ENCODE data around the gene DNAH7. TPM values are rescaled to one million over a fixed set of nuclear protein-coding genes. Genes with fewer than 3 reads are reported as not detected.
A peak's percentile ranks its signal among the peaks of the same experiment; 100 is the strongest.

DNAH7 gene
- total RNA-seq, 1 donor from 2014 or later, result 2.0 TPM

DNA sequence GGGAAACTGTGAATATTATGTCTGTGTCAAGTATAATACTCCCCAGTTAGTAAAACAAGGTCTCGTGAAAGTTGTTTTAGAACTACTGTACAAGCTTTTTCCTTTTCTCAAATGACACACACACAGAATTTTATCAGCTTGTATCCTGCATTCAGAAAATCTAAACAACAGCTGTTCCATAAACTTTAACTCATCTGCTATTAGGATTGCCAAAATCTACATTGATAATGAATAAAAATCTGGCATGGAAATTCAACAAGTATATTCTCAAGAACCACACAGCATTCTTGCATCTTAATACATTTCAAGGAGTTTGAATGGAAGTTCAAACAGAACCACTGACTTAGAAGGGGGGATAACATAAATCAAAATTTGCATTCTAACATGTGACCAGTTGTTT is 260.4 kb downstream of the DNAH7 start:
- peak; percentile 6 for DNase-seq

DNA sequence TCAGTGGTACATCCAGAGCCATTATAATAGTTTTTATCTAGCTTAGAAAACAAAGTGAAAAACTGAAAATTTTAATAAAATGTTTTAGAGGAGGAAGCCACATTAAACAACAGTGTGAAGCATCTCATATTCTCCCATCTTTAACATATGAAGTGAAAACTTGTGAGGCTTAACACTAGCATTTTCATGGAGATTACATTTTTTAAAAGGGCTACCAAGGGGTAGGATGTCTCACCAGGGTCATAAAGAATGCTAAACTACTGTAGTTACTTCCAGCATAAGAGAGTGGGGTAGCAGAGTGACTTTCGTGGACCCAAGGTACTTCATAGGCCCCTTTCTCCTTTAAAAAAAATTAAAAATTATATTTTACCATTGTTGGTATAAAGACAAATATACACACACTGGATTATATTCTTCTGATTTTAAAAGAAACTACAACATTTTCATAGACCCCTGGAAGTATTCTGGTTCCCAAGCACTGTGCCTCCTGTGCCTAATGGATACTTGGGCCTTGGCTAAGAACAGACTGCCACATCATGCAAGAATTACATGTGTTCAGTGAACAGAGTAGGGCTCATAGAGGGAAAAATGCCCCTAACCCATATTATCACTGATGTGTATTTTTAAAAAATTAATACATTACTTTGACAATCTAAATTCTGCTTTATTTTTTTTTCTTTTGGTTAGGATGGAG is 263.2 kb downstream of the DNAH7 start:
- no peak for DNase-seq

DNA sequence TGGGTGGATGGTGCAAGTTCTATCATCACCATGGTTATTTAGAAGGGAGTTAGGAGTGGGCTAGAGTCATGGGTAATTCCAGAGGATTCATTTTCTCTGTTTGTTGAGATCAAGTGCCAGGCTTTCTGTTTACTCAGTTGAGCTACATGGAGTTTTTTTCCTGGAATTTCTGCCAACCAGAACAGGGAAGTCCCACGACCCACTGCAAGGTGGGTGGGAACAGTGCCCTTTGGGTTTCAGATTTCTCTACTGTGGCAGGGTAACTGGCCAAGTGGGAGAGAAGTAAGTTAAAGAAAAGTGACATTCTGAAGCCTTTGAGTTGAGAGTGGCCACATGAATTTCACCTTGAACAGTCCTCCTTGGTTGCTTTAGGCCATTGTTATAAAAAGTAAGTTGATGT is 272.8 kb downstream of the DNAH7 start:
- no peak for DNase-seq

DNA sequence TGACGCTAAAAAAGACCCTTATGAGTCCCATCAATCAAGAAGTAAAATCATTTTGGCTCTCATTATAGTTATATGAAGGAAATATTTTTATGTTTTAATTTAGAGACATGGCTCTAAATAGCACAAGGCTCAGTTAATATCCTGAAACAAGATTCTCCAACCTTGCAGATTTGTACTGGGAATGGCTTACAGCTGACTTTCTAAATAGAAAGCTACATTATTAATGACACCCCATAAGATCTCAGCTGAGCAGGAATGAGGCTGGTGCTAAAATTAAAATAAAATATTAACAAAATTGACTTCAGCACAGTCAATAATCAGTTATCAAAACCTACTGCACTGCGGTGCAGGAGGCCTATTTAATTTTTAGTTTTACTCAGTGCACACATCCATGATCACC is 274.8 kb downstream of the DNAH7 start:
- DNase-seq, result no peak

DNA sequence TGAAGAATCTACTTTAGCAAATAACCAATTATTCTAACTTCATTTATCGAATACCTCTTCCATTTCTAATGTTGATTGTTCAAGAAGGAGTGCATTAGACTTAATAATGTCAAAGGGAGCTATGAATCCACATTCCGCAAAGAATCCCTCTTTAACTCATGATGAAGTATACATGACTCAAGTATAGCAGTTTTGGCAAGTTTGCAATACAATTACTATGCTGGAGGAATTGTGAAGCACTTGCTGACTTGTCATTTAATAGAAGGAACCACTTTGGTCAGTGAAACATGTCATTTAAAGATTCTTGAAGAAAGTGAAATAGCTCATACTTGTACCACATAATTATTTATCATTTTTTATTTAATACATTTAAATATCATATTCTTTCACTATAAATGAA is 286.5 kb downstream of the DNAH7 start:
- no peak for DNase-seq

DNA sequence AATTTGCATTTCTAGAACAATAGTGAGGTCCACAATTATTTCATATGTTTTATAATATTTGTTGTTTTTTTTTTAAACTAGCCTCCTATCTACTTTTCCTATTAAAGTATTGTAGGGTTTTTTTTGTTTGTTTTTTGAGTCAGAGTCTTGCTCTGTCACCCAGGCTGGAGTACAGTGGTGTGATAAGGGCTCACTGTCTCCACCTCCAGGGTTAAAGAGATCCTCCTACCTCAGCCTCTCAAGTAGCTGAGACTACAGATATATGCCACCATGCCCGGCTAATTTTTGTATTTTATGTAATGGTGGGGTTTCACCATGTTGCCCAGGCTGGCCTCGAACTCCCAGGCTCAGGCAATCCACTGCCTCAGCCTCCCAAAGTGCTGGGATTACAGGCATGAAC is 289.1 kb downstream of the DNAH7 start:
- DNase-seq, result no peak

DNA sequence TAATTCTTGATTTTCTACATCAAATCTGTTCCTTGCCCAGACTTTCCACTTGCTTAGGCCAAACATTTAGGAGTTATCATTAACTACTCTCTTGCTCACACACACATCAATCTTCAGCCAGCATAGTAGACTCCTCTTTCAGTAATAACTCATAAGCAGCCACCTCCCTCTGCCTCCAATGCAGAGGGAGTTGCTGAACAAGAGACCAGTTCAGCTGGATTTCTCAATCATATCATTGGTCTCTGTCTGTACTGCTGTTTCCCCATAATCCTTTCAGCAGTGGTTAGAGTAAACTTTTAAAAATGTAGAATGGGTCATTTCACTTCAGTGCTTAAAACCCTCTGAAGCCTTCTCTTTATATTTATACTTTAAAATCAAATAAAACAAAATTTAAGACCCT is 298.7 kb downstream of the DNAH7 start:
- DNase-seq, result no peak

DNA sequence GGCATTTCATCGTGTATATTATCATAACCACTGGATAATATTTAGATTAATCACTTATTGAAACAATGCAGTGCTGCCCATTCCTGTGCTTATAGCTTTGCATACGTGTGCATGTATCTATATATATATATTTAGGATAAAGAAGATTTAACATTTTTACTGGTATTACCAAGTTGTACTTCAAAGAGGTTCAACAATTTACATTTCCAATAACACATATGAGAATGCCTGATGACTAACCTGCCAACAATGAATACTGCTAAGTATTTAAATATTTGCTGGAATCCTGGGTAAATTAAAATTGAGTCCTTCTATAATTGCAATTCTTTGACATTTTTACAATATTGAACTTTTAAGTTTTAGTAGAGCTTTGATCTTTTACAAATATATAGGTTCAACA is 300.2 kb downstream of the DNAH7 start:
- no peak for DNase-seq

DNA sequence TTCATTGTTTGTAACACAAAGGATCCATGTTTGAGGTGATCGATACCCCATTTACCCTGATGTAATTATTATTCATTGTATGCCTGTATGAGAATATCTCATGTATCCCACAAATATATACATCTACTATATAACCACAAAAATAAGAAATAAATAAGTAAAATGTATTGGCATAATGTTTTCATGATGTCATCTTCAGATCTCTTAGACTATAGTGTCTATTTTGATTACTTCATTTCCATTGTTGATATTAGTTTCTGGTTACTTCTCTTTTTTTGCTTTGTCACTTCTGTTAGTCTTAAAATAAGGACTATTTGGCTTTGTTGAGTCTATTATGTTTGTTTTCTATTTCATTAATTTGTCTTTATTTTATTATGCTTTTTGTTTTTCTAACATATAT is 301.9 kb downstream of the DNAH7 start:
- no peak for DNase-seq

DNA sequence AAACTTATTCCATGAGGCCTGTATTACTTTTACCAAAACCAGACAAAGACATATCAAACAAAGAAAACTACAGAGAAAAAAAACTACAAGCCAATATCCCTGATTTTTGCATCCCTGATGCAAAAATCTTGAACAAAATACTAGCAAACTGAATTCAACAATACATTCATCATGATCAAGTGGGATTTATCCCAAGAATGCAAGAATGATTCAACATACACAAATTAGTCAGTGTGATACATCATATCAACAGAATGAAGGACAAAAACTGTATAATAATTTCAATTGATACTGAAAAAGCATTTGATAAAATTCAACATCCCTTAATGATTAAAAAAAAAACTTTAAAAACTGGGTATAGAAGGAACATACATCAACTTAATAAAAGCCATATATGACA is 304.8 kb downstream of the DNAH7 start:
- DNase-seq, result no peak

DNA sequence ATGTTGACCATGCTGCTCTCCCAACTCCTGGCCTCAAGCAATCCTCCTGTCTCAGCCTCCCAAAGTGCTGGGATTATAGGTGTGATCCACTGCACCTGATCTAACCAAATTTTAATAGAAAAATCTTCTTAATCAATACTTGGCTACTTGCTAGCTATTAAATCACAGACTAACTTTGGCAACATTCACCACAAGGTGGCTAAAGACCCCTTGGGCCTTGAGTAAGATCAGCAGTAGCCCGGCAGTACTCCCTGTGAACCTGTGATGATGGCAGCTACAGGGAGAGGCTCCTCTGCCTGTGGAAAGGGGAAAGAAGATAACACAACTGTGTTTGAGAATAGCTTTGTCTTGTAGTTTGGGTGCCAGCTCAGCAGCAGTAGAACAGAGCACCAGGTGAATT is 308.8 kb downstream of the DNAH7 start:
- no peak for DNase-seq

DNA sequence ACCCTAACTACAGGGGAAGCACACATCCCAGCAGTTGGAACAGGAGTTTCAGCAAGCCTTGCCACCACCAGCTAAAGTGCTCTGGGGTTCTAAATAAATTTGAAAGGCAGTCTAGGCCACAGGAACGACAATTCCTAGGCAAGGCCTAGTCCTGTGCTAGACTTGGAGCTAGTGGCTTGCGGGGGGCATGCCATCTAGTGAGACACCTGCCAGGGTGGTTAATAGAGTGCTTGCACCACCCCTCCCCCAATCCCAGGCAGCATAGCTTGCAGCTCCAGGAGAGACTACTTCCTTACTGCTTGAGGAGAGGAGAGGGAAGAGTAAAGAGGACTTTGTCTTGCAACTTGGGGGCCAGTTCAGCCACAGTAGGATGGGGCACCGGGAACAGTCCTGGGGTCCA is 309.8 kb downstream of the DNAH7 start:
- no peak for DNase-seq

DNA sequence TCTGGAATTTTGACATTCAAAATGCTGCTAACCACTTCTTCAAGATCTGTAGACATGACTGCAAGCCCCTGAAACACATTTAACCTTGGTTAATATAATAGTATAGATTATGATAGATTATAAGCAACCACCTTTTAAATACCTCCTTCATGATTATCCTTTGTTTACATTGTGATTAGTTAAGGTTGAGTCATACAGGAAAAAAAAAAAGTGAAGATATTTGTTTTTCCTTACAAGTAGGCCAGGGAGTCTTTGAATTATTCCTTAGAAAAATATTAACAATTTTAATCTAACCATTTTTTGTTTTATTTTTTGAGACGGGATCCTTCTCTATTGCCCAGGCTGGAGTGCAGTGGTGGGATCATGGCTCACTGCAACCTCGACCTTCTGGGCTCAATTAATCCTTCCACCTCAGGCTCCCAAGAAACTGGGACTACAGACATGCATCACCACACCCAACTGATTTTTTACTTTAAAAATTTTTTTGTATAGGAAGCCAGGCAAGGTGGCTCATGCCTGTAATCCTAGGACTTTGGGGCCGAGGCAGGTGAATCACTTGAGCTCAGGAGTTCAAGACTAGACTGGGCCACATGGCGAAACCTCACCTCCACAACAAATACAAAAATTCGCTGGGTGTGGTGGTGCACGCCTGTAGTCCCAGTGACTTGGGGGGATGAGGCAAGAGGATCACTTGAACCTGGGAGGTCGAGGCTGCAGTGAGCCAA is 312.3 kb downstream of the DNAH7 start:
- DNase-seq, result no peak

DNA sequence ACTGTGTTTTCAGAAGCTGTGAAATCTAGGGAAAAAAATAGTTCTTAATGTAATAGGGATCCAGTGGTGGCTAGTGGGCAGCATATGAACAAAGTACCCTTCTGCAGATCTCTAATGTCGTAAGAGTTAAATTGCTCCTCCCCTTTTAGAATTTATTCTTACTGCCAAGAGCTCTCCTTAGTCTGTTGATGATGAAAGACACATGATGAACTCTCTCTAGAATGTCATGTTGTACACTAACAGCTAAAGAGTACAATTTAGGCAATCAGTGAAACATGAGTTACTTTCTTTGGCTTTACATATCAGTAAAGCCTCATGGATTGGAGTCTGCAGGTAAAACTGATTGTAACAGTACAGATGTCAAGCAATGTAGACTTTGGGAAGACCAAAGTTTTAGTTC is 327.4 kb downstream of the DNAH7 start:
- no peak for DNase-seq

DNA sequence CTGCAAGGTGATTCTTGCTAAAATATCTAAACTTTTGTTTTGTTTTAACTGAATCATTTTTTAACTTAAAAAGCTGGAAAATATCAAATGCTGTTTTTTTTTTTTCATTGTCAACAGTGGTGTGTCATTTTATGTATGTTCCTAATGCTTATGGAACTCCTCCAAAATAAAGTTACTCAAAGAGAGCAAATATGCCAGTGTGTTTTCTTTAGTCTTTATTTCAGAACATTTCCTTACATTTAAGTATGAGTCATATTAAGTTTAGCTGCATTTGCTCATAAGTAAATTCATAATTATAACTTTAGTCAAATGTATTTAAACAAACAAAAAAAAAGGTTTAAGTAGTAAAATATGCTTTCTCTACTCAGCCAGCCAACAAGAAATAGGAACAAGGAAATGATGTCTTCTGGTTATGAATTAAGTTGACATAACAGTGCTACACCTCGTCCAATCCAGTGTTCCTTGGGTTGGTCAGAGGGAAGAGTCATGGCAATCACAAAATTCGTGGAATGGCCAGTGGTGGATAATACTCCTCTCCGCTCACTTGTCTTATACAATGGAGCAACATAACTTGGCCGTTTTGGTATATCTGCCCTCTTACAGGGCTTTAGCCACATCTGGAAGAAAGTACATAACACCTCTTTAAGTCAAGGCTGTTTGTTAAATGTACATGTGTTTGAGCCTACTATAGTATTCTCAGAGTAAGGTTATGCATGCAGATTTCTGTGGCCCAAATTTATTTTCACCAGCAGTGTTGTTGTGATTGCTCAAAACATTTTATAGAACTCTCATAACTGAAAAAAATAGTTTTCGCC is 330.9 kb downstream of the DNAH7 start:
- no peak for DNase-seq

DNA sequence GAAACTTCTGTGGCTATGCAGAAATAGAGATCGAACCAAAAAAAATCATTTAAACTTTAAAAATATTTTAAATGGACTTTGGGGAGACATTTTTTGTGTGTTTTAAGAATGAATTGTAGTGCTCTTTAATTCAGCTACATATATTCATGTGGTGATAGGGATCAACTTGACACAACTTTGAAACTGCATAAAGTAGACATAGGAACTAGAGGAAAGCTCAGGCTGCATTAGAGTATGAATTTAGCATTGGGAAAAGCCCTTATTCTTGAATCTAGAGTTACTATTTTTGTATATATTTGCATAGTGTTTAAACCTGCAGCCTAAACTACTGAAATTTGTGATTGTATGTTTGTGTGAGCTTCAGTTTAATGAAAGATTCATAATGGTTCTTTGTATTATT is 333.3 kb downstream of the DNAH7 start:
- no peak for DNase-seq

DNA sequence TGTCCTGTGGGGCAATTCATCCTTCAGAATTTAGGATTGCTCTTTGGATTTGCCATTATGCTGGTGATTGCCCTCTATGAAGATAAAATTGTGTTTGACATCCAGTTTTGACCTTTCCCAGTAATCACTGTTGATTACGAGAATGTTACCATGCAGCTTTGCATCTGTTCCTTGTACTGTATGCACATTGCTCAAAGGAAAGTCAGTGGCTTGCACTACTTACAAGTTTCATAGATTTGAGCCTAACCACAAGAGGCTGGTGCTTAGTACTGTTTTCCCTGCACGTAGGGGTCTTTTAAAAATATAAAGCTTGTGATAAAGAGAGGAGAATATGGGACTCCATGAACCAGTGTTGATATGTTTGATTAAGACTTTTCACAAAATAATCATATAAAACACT is 333.7 kb downstream of the DNAH7 start:
- no peak for DNase-seq

DNA sequence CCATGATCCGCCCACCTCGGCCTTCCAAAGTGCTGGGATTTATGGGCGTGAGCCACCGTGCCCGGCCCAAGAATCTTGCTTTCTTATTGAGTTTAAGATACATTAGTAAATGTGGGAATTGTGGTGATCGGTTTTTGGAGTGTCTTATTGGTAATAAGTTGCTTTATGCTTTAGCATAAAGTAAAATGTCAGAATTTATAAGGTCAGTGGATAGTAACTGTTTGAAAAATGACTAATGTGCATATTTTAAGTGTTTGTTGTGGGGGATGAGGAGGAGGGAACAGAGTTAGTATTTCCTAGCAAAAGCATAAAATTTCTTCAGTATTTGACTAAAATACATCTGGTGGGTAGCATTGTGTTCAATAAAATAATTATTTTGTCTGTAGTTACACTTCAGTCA is 334.2 kb downstream of the DNAH7 start:
- DNase-seq, result no peak

DNA sequence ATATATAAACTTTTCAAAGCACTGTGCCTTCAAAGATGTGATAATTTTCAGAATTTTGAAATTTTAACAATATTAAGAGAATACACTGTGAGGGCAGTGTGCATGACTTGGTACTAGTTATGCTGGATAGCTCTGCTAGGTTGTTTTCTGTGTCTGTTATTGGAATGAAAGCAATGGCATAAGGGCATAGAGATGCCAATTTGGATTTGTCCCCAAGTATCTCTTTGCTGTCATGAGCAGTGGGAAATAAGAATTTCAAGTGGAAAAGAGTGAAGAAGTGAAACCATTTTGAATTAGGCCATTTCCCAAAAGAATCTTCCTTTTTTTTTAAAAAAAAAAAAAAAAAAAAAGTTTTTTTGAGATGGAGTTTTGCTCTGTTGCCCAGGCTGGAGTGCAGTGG is 334.8 kb downstream of the DNAH7 start:
- no peak for DNase-seq

DNA sequence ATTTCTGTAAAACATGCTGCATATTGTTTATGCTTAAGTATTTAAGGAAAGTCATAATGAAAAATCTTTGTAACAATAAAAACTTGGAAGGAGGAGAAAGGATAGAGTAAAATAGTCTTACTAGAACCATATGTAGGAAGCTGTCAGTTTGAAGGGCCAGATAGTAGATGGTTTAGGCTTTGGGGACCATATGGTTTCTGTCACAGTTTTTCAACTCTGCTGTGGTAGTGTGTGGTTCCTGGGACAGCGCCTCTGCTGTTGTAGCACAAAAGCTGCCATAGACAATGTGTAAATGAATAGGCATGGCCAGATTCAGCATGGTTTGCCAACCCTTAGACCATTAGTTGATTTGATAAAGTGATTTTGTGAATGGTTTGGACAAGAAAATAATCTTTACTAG is 336.1 kb downstream of the DNAH7 start:
- no peak for DNase-seq

DNA sequence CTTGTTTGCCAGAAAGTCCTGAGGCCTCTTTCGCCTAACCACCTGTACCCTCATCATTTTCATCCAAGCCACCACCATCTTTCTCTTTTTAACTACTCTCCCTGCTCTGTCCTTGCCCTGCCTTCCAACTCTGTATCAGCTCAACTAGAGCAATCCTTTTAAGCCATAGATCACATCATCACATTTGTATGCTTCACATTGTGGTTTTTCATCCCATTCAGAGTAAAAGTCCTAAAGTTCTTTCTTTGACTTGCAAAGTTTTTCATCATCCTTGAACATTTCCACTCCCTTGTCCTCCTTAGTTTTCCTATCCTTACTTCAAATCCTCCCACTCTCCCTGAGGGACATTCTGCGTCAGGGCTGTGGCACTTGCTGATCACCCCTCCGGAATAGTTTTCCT is 337.7 kb downstream of the DNAH7 start:
- no peak for DNase-seq

DNA sequence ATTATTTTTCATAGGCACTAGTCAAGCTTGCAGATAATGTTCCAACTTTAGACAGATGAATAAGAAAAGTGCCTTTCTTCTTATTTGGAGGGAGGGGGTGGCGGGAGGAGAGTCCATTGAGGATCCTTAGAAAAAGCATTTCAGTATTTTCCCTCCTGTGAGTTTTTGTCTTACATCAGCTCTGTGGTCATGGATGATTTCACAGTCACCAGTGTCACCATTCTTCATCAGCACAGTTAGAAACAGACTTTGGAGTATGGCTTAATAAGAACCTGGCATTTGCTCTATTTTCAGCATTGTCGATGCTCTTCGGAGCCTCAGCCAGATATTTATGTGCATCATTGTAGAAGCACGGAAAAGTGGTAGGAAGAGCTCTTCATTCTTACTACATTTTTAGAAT is 341.5 kb downstream of the DNAH7 start:
- DNase-seq, result no peak

DNA sequence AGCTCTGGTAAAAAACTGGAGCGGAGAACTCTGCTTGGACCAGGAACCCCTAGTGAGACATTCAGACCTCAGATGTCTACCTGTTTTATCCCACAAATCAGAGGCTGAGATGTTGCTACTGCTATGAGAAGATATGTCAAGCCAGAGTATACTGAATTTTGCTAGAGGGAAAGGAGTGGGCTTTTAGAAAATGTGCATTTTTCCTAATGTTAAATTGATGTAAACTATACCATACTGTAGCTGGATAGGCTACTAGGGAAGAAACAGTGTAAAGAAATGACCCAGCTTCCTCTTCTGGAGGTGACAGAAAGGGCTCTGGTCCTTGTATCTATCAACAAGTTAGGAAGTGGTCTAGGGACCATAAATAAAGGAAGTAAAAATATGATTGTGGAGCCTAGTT is 346.6 kb downstream of the DNAH7 start:
- DNase-seq, result no peak

DNA sequence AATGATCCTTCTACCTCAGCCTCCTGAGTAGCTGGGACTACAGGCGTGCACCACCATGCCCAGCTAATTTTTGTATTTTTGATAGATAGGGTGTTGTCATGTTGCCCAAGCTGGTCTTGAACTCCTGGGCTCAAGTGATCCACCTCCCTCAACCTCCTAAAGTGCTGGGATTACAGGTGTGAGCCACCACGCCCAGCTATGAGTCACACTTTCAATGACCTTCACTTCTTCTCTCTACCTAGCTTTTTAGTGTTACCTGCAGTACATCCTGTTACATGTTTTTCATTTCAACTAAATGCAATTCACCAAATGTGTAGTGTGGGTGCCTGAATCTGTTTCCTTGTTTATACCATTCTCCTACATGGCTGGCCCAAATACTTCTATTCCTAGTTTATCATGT is 347.6 kb downstream of the DNAH7 start:
- no peak for DNase-seq
